CD14-positive monocyte (primary cell): ENCODE measurements around the gene CA10. TPM values are rescaled to one million over a fixed set of nuclear protein-coding genes. Genes with fewer than 3 reads are reported as not detected.

Experiments
- DNase-seq, 3 donors: peaks; one replicate each; pipeline ENCODE4 v3.0.0-alpha.2; 2011 to 2022
- H2AFZ ChIP-seq: 2 replicates; pipeline ENCODE4 v1.6.0; 2012; ENCODE audit warnings: mild to moderate bottlenecking, low read depth, low read length, inconsistent platforms; ENCODE audit not compliant: insufficient read depth, poor library complexity, severe bottlenecking
- H3K27ac ChIP-seq, 2 donors: 1 replicate in 1 of 2; 2 replicates in 1 of 2; pipeline ENCODE4 v1.5.1; 2012 to 2013; ENCODE audit warnings: low read length in 2 of 2, control low read depth in 1 of 2, inconsistent platforms in 1 of 2, low read depth in 1 of 2, mild to moderate bottlenecking in 1 of 2
- H3K27me3 ChIP-seq, 2 donors: one replicate each; pipeline versions ENCODE4 v1.6.0 to v1.6.1; 2011 to 2013; ENCODE audit warnings: low read length in 2 of 2; ENCODE audit not compliant: control insufficient read depth in 2 of 2, insufficient read depth in 2 of 2
- H3K36me3 ChIP-seq, 2 donors: replicated peaks in 1 of 2; 1 replicate in 1 of 2; 2 replicates in 1 of 2; pipeline versions ENCODE4 v1.5.1 to v1.6.1; 2012 to 2013; ENCODE audit warnings: low read length in 2 of 2, control low read depth in 1 of 2, inconsistent platforms in 1 of 2, mild to moderate bottlenecking in 1 of 2; ENCODE audit not compliant: insufficient read depth in 2 of 2, control insufficient read depth in 1 of 2
- H3K4me1 ChIP-seq, 2 donors: 1 replicate in 1 of 2; 2 replicates in 1 of 2; pipeline versions ENCODE4 v1.5.1 to v1.6.1; 2012 to 2013; ENCODE audit warnings: low read length in 2 of 2, control low read depth in 1 of 2, inconsistent platforms in 1 of 2, mild to moderate bottlenecking in 1 of 2, moderate library complexity in 1 of 2; ENCODE audit not compliant: insufficient read depth in 2 of 2, control insufficient read depth in 1 of 2
- H3K4me2 ChIP-seq: replicated peaks from 2 replicates; pipeline ENCODE3; 2012; ENCODE audit warnings: low read length, moderate library complexity, mild to moderate bottlenecking; ENCODE audit not compliant: poor library complexity, severe bottlenecking; ENCODE audit errors: extremely low read depth
- H3K4me3 ChIP-seq, 3 experiments: fragments of 200-600 bp in 1 of 3; sonication (generic) in 1 of 3; replicated peaks in 1 of 3; 1 replicate in 2 of 3; 2 replicates in 1 of 3; pipeline ENCODE4 v1.5.1; 2011 to 2013; ENCODE audit warnings: low read length in 3 of 3, mild to moderate bottlenecking in 3 of 3, control low read depth in 2 of 3, low read depth in 2 of 3, inconsistent platforms in 1 of 3, moderate library complexity in 1 of 3
- H3K79me2 ChIP-seq: 2 replicates; pipeline ENCODE4 v1.6.0; 2012; ENCODE audit warnings: mild to moderate bottlenecking, control low read depth, inconsistent platforms, low read length, moderate library complexity; ENCODE audit not compliant: insufficient read depth
- H3K9ac ChIP-seq: 2 replicates; pipeline ENCODE4 v1.6.0; 2017; ENCODE audit warnings: low read length, mild to moderate bottlenecking; ENCODE audit not compliant: insufficient read depth, poor library complexity, severe bottlenecking
- H3K9me3 ChIP-seq, 2 donors: replicated peaks in 1 of 2; 1 replicate in 1 of 2; 2 replicates in 1 of 2; pipeline versions ENCODE4 v1.5.1 to v1.6.1; 2012 to 2013; ENCODE audit warnings: low read length in 2 of 2, control low read depth in 1 of 2; ENCODE audit not compliant: control insufficient read depth in 1 of 2, insufficient read depth in 1 of 2
- H4K20me1 ChIP-seq: 2 replicates; pipeline ENCODE4 v1.6.0; 2012; ENCODE audit warnings: mild to moderate bottlenecking, low read length, control low read depth, moderate library complexity; ENCODE audit not compliant: insufficient read depth
- H3K27ac Mint-ChIP-seq, 7 donors: one replicate each; pipeline ENCODE4 v1.8.0; 2020; ENCODE audit warnings: mild to moderate bottlenecking in 7 of 7, mixed read lengths in 7 of 7, moderate library complexity in 6 of 7, inconsistent platforms in 2 of 7
- H3K27me3 Mint-ChIP-seq, 3 donors: one replicate each; pipeline ENCODE4 v1.8.0; 2021 to 2022; ENCODE audit warnings: low read depth in 3 of 3, mild to moderate bottlenecking in 3 of 3, mixed read lengths in 3 of 3, moderate library complexity in 3 of 3, inconsistent platforms in 1 of 3
- H3K36me3 Mint-ChIP-seq, 2 donors: one replicate each; pipeline ENCODE4 v1.8.0; 2020; ENCODE audit warnings: mixed read lengths in 2 of 2, inconsistent platforms in 1 of 2, mild to moderate bottlenecking in 1 of 2
- H3K4me1 Mint-ChIP-seq: one replicate; pipeline ENCODE4 v1.8.0; 2020; ENCODE audit warnings: mild to moderate bottlenecking, mixed read lengths
- H3K4me3 Mint-ChIP-seq, 2 donors: one replicate each; pipeline ENCODE4 v1.8.0; 2020; ENCODE audit warnings: mild to moderate bottlenecking in 2 of 2, mixed read lengths in 2 of 2, moderate library complexity in 1 of 2
- H3K9me3 Mint-ChIP-seq, 7 donors: one replicate each; pipeline ENCODE4 v1.8.0; 2020 to 2022; ENCODE audit warnings: mixed read lengths in 7 of 7, mild to moderate bottlenecking in 6 of 7, moderate library complexity in 6 of 7, inconsistent platforms in 2 of 7
- WGBS: methylation state at CpG from one replicate; pipeline ENCODE4 v1.1.5; 2013; ENCODE audit warnings: missing lambda C conversion rate; ENCODE audit not compliant: insufficient coverage; 5-methylcytosine and 5-hydroxymethylcytosine counted together
- intact Hi-C, 2 donors: fragments of 100-400 bp; cut with micrococcal nuclease; formaldehyde crosslinking; loops; one replicate each; pipeline versions ENCODE4 v1.15.0 to v1.15.1; 2023
- polyA plus RNA-seq, 3 donors: library from polyadenylated mRNA; depleted of rRNA in 1 of 3; unstranded in 2 of 3; stranded (reverse) in 1 of 3; fragments of 300-500 nt in 2 of 3; fragments of >200 nt in 1 of 3; fragmentation: Illumina TruSeq in 2 of 3; gene quantifications; 1 replicate in 2 of 3; 2 replicates in 1 of 3; pipeline ENCODE4 v1.2.3, GENCODE V29; 2012 to 2021
- TF ChIP-seq, protein P1 (sequence below): fragments of 200-600 bp; IDR thresholded peaks from one replicate; pipeline ENCODE4 v1.8.0; 2022; ENCODE audit warnings: antibody characterized with exemption, mild to moderate bottlenecking

CA10 gene
- polyA plus RNA-seq, 3 donors, result not detected

DNA sequence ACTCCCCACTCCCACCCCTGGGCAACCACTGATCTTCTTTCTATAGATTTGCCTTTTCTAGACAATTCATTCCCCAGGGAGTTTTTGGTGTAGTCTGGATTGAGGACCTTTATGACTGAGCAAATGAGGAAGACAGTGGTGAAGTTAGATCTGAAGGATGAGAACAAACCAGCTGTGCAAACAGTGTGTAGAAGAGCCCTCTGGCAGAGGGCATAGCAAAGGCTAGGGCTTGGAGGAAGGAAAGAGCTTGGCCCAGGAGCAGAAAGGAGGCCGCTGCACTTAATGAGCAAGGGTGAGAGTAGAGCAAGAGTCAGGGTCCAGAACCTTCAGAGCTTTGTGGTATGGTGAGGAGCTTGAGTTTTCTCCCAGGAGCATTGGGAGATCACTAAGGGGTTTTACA, 352.7 kb downstream of the CA10 start:
- H3K4me3 ChIP-seq, result no peak overlapping the region
- Mint-ChIP-seq H3K27me3 (no peaks in the 10 kb centered on the region), H3K4me1 (no peaks in the 10 kb centered on the region), H3K36me3 (no peaks in the 10 kb centered on the region), H3K27ac (no peak overlapping the region), H3K9me3 (peaks cover 0 to 2% (median 0%) of the 10 kb centered on the region in 7 donors), H3K4me3 (no peak overlapping the region)
- H3K79me2 ChIP-seq, result no peaks in the 10 kb centered on the region
- H3K27me3 ChIP-seq, result no peaks in the 10 kb centered on the region
- H3K9ac ChIP-seq, result no peak overlapping the region
- H3K4me1 ChIP-seq, result no peaks in the 10 kb centered on the region
- no peak overlapping the region for H2AFZ ChIP-seq
- no peak overlapping the region for H3K27ac ChIP-seq
- TF ChIP-seq, protein P1, sequence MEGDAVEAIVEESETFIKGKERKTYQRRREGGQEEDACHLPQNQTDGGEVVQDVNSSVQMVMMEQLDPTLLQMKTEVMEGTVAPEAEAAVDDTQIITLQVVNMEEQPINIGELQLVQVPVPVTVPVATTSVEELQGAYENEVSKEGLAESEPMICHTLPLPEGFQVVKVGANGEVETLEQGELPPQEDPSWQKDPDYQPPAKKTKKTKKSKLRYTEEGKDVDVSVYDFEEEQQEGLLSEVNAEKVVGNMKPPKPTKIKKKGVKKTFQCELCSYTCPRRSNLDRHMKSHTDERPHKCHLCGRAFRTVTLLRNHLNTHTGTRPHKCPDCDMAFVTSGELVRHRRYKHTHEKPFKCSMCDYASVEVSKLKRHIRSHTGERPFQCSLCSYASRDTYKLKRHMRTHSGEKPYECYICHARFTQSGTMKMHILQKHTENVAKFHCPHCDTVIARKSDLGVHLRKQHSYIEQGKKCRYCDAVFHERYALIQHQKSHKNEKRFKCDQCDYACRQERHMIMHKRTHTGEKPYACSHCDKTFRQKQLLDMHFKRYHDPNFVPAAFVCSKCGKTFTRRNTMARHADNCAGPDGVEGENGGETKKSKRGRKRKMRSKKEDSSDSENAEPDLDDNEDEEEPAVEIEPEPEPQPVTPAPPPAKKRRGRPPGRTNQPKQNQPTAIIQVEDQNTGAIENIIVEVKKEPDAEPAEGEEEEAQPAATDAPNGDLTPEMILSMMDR, result no peak
- 100% methylated on average over 1 of the region's 1 CpG for WGBS
- DNase-seq, result no peak
- H3K9me3 ChIP-seq, result peaks cover 0 to 3% of the 10 kb centered on the region in 2 donors
- H4K20me1 ChIP-seq, result no peaks in the 10 kb centered on the region
- intact Hi-C loops, result no loop called here
- H3K4me2 ChIP-seq, result no peak overlapping the region
- H3K36me3 ChIP-seq, result no peaks in the 10 kb centered on the region

DNA sequence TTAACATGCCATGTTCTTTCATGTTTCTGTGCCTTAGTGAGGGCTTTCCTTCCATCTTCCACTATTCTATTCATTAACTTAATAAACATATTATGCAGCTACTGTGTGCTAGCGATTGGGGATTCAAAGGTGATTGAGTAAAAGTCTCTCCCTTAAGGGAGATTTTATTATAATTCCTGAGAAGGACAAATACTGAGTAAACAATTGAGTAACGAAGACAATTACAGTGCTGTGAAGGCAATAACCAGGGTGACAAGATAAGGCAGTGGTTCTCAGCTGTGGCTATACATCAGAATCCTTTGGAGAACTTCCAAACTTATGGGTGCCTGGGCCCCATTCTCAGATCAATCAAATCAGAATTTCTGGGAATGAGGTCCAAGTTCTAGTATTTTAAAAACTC, 353.3 kb downstream of the CA10 start:
- no peak for DNase-seq
- no peak overlapping the region for H3K4me2 ChIP-seq
- TF ChIP-seq, protein P1, result no peak
- no peak overlapping the region for H2AFZ ChIP-seq
- H3K4me3 Mint-ChIP-seq, result no peak overlapping the region
- H3K4me1 Mint-ChIP-seq, result no peaks in the 10 kb centered on the region
- H3K4me3 ChIP-seq, result no peak overlapping the region
- no peak overlapping the region for H3K27ac Mint-ChIP-seq
- intact Hi-C loops, result no loop called here
- no peaks in the 10 kb centered on the region for H3K79me2 ChIP-seq
- no peak overlapping the region for H3K27ac ChIP-seq
- H3K9me3 ChIP-seq, result no peaks in the 10 kb centered on the region
- no peaks in the 10 kb centered on the region for H3K36me3 Mint-ChIP-seq
- no peaks in the 10 kb centered on the region for H3K36me3 ChIP-seq
- H3K27me3 ChIP-seq, result no peaks in the 10 kb centered on the region
- no CpG with 5 or more reads among the region's 2 CpGs for WGBS
- no peaks in the 10 kb centered on the region for H4K20me1 ChIP-seq
- H3K27me3 Mint-ChIP-seq, result no peaks in the 10 kb centered on the region
- no peak overlapping the region for H3K9ac ChIP-seq
- H3K9me3 Mint-ChIP-seq, result peaks cover 0 to 2% (median 0%) of the 10 kb centered on the region in 7 donors
- H3K4me1 ChIP-seq, result no peaks in the 10 kb centered on the region
